NCI-H748 (cell line): ENCODE measurements around the gene CLTCL1.
"Not testable (repeated sequence)": the region's sequence is repeated elsewhere in the genome, so short reads cannot be mapped to it uniquely, and the experiment has no call there.

Experiments
- DNase-seq: peaks from one replicate; lab custom pipeline; 2025; ENCODE audit not compliant: unreplicated experiment; lab: John Stamatoyannopoulos, UW

Gene CLTCL1

DNA sequence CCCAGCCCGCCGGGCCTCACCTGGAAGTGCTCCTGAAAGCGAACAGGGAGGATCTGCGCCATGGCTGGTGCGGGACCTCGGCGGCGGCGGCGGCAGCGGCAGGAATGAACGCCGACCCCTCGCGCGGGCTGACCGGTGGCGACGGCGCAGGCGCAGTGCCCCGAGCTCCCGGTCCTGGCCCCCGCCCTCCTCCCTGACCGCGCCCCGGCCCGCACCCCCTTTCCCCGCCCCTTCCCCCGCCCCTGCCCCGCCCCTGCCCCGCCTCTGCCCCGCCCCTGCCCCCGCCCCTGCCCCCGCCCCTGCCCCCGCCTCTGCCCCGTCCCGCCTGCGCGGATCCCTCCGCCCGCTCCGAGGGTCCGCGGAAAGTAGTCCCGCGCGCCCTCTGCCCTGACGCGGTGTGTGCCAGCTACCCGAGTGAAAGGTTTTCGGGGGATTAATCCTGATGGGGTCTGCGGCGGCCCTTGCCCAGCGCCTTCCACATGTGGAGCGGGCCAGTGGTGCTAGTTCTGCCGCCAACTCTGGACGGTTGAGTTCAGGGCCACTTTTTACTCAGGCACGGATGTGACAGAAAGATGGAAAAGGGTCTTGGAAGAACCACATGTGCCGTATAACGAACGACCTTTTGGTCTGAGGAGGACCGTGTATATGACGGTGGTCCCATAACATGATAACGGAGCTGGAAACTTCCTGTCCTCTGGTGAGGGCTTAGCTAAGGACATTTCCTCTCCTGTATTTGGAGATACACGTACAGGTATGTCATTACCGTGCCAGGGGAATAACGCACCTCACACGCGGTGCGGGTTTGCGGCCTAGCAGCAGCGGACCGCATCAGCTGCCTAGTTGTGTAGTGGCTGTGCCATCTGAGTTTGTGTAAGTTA is at the start of gene CLTCL1:
Gene CLTCL1, minus strand, starts transcription at position 140 of the 878 bp plus-strand sequence. Its CDS starts 78 bp downstream, at position 62.
- DNase-seq = peak; percentile 90

DNA sequence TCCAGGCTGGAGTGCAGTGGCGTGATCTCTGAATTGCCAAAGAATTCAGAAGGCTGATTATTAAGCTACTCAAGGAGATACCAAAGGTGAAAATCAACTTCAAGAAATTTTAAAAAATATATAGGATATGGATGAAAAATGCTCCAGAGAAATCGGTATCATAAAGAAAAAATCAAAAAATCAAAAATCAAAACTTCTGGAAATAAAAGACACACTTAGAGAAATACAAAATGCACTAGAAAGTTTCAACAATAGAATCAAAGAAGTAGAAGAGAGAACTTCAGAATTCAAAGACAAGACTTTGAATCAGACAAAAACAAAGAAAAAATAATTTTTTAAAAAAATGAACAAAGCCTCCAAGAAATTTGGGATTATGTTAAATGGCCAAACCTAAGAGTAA is 45.6 kb upstream of the CLTCL1 start:
- DNase-seq = no peak

DNA sequence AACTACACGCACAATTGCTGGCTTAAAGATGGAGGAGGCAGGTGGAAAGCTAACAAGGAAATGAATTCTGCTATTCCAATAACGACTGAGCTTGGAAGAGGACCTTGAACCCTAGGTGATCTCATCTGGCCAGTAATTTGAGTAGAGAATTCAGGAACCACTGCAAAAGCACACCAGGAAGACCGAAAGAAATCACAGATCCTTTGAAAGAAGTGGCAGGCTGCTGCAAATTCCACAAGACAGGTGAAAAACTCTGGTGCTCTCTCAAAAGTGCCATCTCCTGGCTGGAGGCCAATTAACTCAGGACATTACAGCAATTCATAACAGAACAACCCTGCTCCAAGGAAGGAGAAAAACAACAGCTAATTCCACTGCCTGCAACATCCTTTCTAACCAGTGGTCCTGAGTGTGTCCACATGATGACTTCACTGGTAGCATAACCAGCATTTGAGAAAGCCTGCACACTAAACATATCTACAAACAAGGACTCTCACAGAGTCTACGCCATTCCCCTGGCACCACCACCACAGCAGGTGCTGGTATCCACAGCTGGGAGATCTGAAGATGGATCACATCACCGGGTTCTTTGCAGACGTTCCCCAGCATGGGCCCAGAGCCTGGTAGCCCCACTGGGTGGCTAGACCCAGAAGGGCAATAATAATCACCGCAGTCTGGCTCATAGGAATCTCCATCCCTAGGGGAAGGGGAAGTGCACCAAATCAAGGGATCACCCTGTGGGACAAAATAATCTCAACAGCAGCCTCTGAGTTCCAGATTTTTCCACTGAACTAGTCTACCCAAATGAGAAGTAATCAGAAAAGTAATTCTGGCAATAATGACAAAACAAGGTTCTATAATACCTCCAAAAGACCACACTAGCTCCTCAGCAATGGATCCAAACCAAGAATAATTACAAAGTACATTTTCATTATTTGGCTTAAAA is 44.9 kb upstream of the CLTCL1 start:
- no peak for DNase-seq

DNA sequence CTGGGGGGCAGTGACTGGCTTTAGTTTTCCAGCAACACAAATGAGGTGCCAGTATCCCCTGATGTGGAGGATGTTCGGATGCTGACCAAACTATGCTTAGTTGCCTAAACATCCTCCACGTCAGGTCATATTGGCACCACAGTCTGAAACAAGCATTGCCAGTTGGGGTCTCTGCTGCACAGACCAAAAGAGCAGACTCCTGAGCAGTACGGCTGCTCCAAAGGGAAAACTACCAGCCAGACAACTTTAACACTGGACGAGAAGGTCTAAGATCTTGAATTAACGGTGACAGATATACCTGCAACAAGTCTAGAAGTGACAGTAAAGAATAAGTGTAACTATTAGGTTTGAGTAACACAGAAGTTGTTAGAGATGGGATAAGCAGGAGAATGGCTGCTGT is 40.5 kb upstream of the CLTCL1 start:
- no peak for DNase-seq

DNA sequence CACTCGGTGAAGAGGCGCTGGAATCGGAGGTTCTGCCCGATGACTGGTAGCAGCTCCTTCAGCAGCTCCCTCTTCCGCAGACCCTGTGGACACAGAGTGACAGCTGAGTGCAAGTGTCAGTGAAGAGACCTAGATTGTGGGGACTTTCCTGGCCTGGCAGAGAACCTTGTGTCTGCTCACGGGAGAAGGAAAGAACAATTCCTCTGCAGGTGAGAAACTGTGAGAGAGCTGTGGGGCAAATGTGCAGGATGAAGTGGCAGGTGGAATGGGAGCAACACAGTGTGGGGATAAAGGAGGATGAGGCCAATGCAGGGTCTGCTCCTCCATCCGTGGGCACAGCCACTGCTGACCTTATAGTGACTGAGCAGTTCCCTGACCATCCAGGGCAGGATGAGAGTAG is 40.0 kb upstream of the CLTCL1 start:
- DNase-seq = no peak

DNA sequence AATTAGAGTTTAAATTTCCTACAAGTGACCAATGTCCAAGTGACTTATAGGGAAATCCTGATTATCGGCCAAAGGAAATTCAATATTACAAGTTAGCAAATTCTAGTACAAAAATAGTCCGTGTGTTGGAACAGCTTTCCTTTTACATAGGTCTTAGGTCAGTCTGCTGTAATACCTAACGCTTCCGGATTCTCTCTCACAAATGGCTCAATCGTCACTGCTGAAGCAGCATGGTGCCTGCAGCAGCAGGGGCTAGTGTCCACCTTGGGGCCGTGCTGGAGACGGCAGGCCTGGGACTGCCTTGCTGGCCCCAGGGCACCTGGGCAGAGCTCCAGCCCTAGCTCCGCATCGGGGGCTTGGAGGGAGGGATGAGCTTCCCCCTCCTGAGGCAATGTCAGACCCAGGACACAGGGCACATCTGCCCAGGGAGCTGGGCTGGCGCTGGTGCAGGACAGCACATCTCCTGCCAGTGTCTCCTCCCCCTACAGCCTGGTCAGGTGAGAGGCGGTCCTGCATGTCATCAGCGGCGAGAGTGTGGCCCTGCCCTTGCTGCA is 39.4 kb upstream of the CLTCL1 start:
- DNase-seq = no peak

DNA sequence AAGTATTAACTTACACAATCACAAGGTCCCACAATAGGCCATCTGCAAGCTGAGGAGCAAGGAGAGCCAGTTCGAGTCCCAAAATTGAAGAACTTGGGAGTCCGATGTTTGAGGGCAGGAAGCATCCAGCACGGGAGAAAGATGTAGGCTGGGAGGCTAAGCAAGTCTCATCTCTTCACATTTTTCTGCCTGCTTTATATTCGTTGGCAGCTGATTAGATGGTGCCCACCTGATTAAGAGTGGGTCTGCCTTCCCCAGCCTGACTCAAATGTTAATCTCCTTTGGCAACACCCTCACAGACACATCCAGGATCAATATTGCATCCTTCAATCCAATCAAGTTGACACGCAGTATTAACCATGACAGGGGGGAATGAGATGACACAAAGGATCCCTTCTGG is 38.7 kb upstream of the CLTCL1 start:
- DNase-seq = not testable (repeated sequence)

DNA sequence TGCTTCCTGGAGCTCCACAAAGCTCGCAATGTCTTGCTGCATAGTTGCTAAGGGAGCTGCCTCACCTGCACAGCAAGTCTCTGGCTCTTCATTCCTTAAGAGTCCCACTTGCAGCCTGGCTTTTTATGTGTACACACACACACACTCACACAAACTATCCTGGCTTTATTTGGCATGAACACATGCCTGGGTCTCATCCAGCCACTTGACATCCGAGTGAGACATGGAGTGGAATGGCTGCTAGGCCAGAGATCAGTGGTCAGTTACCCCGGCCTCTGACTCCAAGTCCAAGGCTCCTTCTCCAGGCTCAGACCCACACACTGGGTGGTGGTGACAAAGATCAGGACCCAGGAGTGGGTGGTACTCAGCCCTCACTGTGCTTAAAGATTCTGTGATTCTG is 37.9 kb upstream of the CLTCL1 start:
- no peak for DNase-seq

DNA sequence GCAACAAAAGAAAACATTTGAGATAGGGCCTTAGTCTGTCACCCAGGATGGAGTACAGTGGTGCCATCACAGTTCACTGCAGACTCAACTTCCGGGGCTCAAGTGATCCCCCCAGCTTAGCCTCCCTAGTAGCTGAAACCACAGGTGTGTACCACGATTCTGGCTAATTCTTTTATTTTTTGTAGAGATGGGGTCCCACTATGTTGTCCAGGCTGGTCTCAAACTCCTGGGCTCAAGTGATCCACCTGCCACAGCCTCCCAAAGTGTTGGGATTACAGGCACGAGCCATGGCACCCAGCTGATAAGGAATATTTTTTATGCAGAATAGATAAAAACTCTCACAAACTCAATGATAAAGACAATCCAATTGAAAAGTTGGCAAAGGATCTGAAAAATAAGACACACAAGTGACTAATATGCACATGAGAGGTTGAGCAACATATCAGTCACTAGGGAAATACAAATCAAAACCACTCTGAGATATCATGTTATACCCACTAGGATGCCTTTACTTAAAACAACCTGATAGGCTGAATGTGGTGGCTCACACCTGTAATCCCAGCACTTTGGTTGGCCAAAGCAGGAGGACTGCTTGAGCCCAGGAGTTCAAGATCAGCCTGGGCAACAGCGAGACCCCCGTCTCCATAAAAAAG is 33.9 kb upstream of the CLTCL1 start:
- DNase-seq = no peak

DNA sequence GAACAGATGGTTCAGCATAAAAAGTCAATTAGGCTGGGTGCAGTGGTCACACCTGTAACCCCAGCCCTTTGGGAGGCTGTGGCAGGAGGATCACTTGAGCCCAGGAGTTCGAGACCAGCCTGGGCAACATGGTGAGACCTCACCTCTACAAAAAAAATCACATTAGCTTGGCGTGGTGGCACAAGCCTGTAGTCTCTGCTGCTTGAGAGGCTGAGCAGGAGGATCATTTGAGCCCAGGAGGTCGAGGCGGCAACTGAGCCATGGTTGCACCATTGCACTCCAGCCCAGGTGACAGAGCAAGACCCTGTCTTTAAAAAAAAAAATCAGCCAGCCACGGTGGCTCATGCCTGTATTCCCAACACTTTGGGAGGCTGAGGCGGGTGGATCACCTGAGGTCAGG is 31.9 kb upstream of the CLTCL1 start:
- DNase-seq = not testable (repeated sequence)

DNA sequence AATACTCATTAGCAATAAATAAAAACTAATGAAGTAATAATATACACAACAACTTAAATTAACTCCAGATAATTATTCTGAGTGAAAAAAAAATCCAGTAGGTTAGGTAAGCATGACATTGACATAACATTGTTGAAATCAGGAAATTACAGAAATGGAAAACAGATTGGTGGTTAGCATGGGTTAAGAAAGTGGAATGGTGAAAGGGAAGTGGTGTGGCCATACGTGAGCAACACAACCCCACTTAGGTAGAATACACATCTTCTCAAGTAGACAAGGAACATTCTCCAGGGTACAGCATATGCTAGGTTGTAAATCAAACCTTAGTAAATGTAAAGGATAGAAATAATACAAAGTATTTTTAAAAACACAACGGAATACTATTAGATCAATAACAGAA is 30.2 kb upstream of the CLTCL1 start:
- no peak for DNase-seq

DNA sequence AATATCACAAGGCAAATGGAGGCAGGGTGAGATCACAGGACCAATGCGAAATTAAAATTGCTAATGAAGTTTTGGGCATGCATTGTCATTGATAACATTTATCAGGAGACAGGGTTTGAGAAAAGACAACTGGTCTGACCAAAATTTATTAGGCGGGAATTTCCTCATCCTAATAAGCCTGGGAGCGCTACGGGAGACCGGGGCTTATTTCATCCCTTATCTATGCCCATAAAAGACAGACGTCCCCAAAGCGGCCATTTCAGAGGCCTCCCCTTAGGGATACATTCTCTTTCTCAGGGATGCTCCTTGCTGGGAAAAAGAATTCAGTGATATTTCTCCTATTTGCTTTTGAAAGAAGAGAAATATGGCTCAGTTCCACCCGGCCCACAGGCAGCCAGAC is 28.6 kb upstream of the CLTCL1 start:
- not testable (repeated sequence) for DNase-seq

DNA sequence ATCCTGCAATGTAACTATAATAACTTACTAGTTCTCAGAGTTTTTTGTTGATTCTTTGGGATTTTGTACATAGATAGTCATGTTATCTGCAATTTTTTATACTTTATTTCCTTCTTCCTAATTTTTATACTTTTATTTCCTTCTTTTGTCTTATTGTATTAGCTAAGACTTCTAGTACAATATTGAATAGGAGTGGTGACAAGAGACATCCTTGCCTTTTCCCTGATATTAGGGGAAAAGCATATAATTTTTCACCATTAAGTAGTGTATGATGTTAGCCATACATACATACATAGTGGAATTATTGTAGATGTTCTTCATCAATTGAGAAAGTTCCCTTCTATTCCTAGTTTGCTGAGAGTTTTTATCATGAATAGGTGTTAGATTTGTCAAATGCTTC is 27.8 kb upstream of the CLTCL1 start:
- DNase-seq = no peak

DNA sequence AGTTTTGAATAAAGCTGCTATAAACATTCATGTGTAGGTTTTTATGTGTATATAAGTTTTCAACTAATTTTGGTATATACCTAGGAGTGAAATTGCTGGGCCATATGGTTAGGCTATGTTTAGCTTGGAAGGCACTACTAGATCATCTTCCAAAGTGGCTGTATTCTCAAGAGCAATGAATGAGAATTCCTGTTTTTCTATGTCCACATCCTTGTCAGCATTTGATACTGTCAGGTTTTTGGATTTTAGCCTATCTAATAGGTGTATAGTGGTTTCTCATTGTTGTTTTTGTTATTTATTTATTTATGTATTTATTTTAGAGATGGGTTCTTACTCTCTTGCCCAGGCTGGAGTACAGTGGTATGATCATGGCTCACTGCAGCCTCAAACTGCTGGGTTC is 26.3 kb upstream of the CLTCL1 start:
- no peak for DNase-seq

DNA sequence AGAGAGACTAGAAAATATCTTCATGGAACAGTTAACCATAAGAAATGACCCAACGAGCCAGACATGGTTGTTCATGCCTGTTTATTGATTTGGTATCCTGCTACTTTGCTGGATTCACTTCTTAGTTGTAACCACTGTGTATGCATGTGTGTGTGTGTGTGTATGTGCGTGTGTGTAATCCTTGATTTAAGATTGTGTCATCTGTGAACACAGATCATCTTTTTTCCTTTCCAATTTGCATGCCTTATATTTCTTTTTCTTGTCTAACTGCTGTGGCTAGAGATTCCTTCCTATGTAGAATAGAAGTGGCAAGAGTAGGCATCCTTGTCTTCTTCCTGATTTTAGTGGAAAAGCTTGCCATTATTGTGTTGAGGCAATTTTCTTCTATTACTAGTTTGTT is 16.4 kb upstream of the CLTCL1 start:
- no peak for DNase-seq

DNA sequence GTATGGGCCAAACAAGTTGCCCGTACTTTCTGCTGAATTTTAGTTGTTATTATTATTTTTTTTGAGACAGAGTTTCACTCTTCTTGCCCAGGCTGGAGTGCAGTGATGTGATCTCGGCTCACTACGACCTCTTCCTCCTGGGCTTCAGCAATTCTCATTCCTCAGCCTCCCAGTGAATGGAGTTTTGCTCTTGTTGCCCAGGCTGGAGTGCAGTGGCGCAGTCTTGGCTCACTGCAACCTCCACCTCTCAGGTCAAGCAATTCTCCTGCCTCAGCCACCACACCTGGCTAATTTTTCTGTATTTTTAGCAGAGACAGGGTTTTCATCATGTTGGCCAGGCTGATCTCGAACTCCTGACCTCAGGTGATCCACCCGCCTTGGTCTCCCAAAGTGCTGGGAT is 15.0 kb upstream of the CLTCL1 start:
- DNase-seq = not testable (repeated sequence)

DNA sequence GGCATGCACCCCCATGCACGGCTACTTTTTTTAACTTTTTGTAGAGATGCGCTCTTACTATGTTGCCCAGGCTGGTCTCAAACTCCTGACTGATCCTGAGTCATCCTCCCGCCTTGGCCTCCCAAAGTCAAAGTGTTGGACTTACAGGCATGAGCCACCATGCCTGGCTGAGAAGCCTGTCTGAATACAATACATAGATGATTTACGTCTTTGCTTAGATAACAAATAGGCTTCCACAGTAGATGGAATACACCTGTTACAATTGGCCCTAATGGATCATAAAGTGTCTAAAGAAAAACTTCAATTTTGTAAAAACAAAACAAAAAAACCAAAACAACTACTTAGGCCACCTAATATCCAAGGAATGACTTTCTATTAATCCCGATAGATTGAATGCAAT is 13.0 kb upstream of the CLTCL1 start:
- no peak for DNase-seq

DNA sequence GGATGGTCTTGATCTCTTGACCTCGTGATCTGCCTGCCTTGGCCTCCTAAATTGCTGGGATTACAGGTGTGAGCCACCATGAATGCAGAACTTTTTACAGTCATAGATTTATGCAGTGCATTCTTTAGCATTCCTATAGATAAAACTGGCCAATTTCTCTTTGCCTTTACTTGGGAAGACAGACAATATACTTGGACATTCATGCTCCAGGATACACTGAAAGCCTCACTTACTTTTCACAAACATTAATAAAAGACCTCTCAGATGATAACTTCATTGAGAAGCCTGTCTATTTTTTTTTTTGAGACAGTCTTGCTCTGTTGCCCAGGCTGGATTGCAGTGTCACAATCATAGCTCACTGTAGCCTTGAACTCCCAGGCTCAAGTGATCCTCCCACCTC is 12.3 kb upstream of the CLTCL1 start:
- DNase-seq = no peak

DNA sequence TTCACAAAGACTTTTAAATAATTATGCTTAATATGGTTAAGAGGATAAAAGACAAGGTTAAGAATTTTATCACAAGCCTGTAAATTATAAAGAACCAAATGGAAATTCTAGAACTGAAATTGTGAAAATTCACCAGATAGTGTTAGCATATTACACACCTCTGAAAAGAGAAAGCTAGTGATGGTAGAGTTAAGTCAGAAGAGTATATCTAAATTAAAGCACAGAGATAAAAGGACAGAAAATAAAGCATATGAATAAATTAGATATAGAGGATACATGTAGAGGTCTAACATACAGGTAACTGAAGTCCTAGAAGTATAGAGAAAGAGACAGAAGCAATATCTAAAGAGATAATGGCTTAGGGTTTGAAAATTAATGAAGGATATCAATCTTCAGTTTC is 4.2 kb upstream of the CLTCL1 start:
- no peak for DNase-seq

DNA sequence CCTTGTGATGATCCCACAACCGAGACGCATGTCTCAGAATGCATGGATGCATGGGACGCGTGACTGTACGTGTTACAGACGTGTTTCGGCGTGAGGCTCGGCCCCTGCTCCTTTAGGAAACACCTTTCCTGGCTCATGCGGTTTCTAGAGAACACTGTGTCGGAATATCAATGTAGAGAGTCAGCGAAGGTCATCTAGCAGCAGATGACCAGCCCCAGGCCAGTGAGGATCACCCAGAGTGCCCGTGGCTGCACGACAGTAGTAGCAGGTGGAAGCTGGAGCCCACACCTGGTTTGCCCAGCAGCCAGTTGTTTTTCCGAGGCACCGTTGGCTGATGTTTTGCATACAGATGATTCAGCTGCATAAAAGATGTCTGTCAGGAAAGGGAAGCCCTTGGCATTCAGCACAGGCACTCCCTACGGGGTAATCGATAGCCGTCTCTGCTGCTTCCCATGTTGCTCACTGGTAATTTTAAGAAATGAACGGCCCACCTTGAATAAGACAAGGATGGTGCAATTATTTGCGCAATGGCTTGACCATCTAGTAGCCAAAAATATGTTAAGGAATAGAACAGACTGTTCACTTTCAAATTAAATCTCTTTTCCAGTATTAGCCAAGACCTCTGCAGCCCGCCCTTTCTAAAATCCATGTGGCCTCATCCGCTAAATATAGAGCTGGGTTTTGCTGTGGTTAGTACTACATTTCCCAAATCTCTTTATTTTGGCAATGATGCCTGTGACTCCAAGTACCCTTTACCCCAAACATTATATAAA is 1.1 kb upstream of the CLTCL1 start:
- peak; percentile 51 for DNase-seq
